Ovary (tissue), 9 donors: ENCODE data around the gene NOA1. TPM values are rescaled to one million over a fixed set of nuclear protein-coding genes. Genes with fewer than 3 reads are reported as not detected.
"Not testable (repeated sequence)": the region's sequence is repeated elsewhere in the genome, so short reads cannot be mapped to it uniquely, and the experiment has no call there.

Source experiments
- DNase-seq, 5 donors: peaks; one replicate each; pipeline ENCODE4 v3.0.0-alpha.2; 2019 to 2020
- H3K27ac ChIP-seq, 2 donors: fragments of 200-600 bp; one replicate each; pipeline versions ENCODE4 v1.5.1 to v1.8.0; 2019 to 2022
- H3K27me3 ChIP-seq: fragments of 200-600 bp; one replicate; pipeline ENCODE4 v1.8.0; 2022
- H3K36me3 ChIP-seq: fragments of 200-600 bp; sonication (generic); one replicate; pipeline ENCODE4 v1.5.1; 2019
- H3K4me1 ChIP-seq: one replicate; pipeline ENCODE4 v1.8.1; 2013; ENCODE audit warnings: mild to moderate bottlenecking, moderate library complexity; ENCODE audit not compliant: insufficient read depth
- H3K4me3 ChIP-seq: fragments of 200-600 bp; sonication (generic); one replicate; pipeline ENCODE4 v1.5.1; 2017
- H3K9me3 ChIP-seq, 2 donors: fragments of 200-600 bp in 1 of 2; sonication (generic) in 1 of 2; one replicate each; pipeline versions ENCODE4 v1.5.1 to v1.8.1; 2013 to 2019; ENCODE audit warnings: mild to moderate bottlenecking in 1 of 2, moderate library complexity in 1 of 2
- CTCF ChIP-seq, 3 donors: fragments of 450-650 bp in 2 of 3; fragments of 200-600 bp in 1 of 3; IDR thresholded peaks; one replicate each; pipeline versions ENCODE4 v1.5.1 to v1.8.0; 2016 to 2022; ENCODE audit warnings: antibody characterized with exemption in 3 of 3, mild to moderate bottlenecking in 1 of 3
- EP300 ChIP-seq: sonication (generic); formaldehyde crosslinking; IDR thresholded peaks from one replicate; pipeline ENCODE4 v1.6.1; 2017; ENCODE audit warnings: antibody characterized with exemption
- POLR2A ChIP-seq: fragments of 450-650 bp; IDR thresholded peaks from one replicate; pipeline ENCODE4 v1.6.1; 2017; ENCODE audit warnings: antibody characterized with exemption, mild to moderate bottlenecking, moderate library complexity
- WGBS, 3 donors: extraction: QIAGEN DNeasy Blood & Tissue Kit in 1 of 3; methylation state at CpG; one replicate each; pipeline versions ENCODE4 v1.1.5 to v1.1.7; 2013 to 2017; 5-methylcytosine and 5-hydroxymethylcytosine counted together
- intact Hi-C, 4 donors: fragments of 100-400 bp; cut with DNase I; formaldehyde crosslinking; loops; one replicate each; pipeline versions ENCODE4 v1.11.0 to v1.15.1; 2022 to 2023
- polyA plus RNA-seq, 2 donors: library from polyadenylated mRNA; stranded (reverse); fragments of 200-250 nt in 1 of 2; fragments of 350-450 nt in 1 of 2; fragmentation: Illumina TruSeq in 1 of 2; extraction: RNeasy Lipid Tissue Mini Kit (QIAGEN cat#74804) in 1 of 2; gene quantifications; one replicate each; pipeline ENCODE4 v1.2.3, GENCODE V29; 2013 to 2014
- total RNA-seq, 7 donors: library from RNA; depleted of rRNA in 2 of 7; stranded (reverse); fragments of >200 nt in 2 of 7; fragmentation: NEBNext Ultra II Directional in 3 of 7; extraction: Animal tissue kit (Norgen Biotek cat#: 25700) in 3 of 7; gene quantifications; one replicate each; pipeline versions ENCODE4 v1.1.0 to v1.2.4, GENCODE V29; 2016 to 2023
- donor health status: DM: no; HTN: no; CAD: no; lungs with moderate emphysema.
- donor health status: DM: no; HTN: no; CAD: no.
- donor health status: Bipolar disorder and iron deficiency.
- donor health status: DM: yes; HTN: yes; CAD: no.
- donor health status: DM: no; HTN: no; CAD: no.
- donor health status: DM: yes; HTN: yes; CAD: no.

NOA1 gene
- total and polyA plus RNA-seq, 9 donors, result 12.6 to 21.5 (median 18.5) TPM

GRCh38 chr4:56940403-56940802 is 37.0 kb downstream of the NOA1 start:
- no peaks in the 10 kb centered on the region for H3K9me3 ChIP-seq
- TF ChIP-seq CTCF (IDR thresholded peaks at IDR 0.05), result no peak
- no peak for TF ChIP-seq EP300
- TF ChIP-seq POLR2A, result no peak
- H3K36me3 ChIP-seq, result no peaks in the 10 kb centered on the region
- H3K4me3 ChIP-seq, result no peak overlapping the region
- intact Hi-C loops, result no loop called here
- no peak overlapping the region for H3K27ac ChIP-seq
- H3K4me1 ChIP-seq, result no peaks in the 10 kb centered on the region
- WGBS, 3 donors, result 89 to 93% (median 91%) methylated on average over 12 of the region's 12 CpGs
- no peak for DNase-seq
- no peaks in the 10 kb centered on the region for H3K27me3 ChIP-seq

DNA sequence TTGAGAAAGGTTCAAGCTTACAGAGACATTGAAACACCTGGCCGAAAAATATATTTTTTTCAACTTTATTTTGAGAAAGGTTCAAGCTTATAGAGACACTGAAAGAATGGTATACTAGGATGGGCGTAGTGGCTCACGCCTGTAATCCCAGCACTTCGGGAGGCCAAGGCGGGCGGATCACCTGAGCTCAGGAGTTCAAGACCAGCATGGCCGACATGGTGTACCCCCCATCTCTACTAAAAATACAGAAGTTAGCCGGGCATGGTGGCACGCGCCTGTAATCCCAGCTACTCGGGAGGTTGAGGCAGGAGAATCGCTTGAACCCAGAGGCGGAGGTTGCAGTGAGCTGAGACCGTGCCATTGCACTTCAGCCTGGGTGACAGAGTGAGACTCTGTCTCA is 37.6 kb downstream of the NOA1 start:
- 96 to 98% (median 97%) methylated on average over 14 of the region's 14 CpGs for WGBS, 3 donors
- H3K27ac ChIP-seq, H3K9me3 ChIP-seq, DNase-seq, H3K36me3 ChIP-seq, intact Hi-C loops, H3K4me1 ChIP-seq, H3K4me3 ChIP-seq, H3K27me3 ChIP-seq: not testable (repeated sequence)

DNA sequence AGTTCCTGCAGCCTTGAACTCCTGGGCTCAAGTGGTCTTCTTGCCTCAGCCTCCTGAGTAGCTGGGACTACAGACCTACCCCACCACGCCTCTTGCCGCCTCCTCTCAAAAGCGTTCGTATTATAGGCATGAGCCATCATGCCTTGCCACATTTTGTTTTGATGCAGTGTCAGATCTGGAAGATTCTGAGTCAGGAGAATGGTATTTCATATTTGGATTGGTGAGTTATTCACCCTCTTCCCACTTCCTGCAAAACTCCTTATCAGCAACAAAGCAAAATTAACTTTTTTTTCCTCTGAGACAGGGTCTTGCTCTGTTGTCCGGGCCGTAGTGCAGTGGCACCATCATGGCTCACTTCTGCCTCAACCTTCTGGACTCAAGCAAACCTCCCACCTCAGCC is 40.1 kb downstream of the NOA1 start:
- no peak for DNase-seq
- H3K27ac ChIP-seq, result no peak overlapping the region
- H3K36me3 ChIP-seq, result no peaks in the 10 kb centered on the region
- no peaks in the 10 kb centered on the region for H3K4me1 ChIP-seq
- H3K9me3 ChIP-seq, result no peaks in the 10 kb centered on the region
- TF ChIP-seq EP300 (no peak), CTCF (IDR thresholded peaks at IDR 0.05) (no peak), POLR2A (no peak)
- WGBS, 3 donors, result 77 to 88% (median 77%) methylated on average over 6 of the region's 6 CpGs
- no peak overlapping the region for H3K4me3 ChIP-seq
- intact Hi-C loops, result no loop called here
- no peaks in the 10 kb centered on the region for H3K27me3 ChIP-seq

- TF ChIP-seq POLR2A (no peak), CTCF (IDR thresholded peaks at IDR 0.05) (no peak), EP300 (no peak)
- H3K36me3 ChIP-seq, result no peaks in the 10 kb centered on the region
- H3K27me3 ChIP-seq, result no peaks in the 10 kb centered on the region
- H3K4me3 ChIP-seq, result no peak overlapping the region
- no peaks in the 10 kb centered on the region for H3K4me1 ChIP-seq
- H3K27ac ChIP-seq, result no peak overlapping the region
- no peaks in the 10 kb centered on the region for H3K9me3 ChIP-seq
- no peak for DNase-seq
- WGBS, 3 donors, result 56 to 69% (median 61%) methylated on average over 4 of the region's 4 CpGs
- intact Hi-C loops, result no loop called here
Observed at GRCh38 chr4:56931924-56932323, 45.5 kb downstream of the NOA1 start.

DNA sequence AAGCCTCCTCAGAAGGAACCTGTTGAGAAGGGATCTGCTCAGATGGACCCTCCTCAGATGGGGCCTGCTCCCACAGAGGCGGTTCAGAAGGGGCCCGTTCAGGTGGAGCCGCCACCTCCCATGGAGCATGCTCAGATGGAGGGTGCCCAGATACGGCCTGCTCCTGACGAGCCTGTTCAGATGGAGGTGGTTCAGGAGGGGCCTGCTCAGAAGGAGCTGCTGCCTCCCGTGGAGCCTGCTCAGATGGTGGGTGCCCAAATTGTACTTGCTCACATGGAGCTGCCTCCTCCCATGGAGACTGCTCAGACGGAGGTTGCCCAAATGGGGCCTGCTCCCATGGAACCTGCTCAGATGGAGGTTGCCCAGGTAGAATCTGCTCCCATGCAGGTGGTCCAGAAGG is 46.8 kb downstream of the NOA1 start:
- no peaks in the 10 kb centered on the region for H3K4me1 ChIP-seq
- H3K27ac ChIP-seq, result no peak overlapping the region
- WGBS, 3 donors, result 95 to 97% (median 96%) methylated on average over 7 of the region's 7 CpGs
- no peaks in the 10 kb centered on the region for H3K9me3 ChIP-seq
- no peaks in the 10 kb centered on the region for H3K27me3 ChIP-seq
- intact Hi-C loops, result no loop called here
- no peak for TF ChIP-seq POLR2A
- H3K36me3 ChIP-seq, result no peaks in the 10 kb centered on the region
- no peak for DNase-seq
- no peak overlapping the region for H3K4me3 ChIP-seq

- 69 to 97% (median 96%) methylated on average over 2 of the region's 2 CpGs for WGBS, 3 donors
- H3K4me3 ChIP-seq, result no peak overlapping the region
- no peaks in the 10 kb centered on the region for H3K36me3 ChIP-seq
Observed at GRCh38 chr4:56927196-56927595, 50.2 kb downstream of the NOA1 start.

GRCh38 chr4:56914977-56915376 is 62.4 kb downstream of the NOA1 start:
- DNase-seq, H3K36me3 ChIP-seq, intact Hi-C loops, H3K9me3 ChIP-seq, H3K27ac ChIP-seq, H3K27me3 ChIP-seq, H3K4me3 ChIP-seq: not testable (repeated sequence)
- WGBS, 3 donors, result 97% methylated on average over 12 of the region's 12 CpGs
- H3K4me1 ChIP-seq, result peaks cover 24% of the 10 kb centered on the region

More at GRCh38 chr4:56927196-56927595, 50.2 kb downstream of the NOA1 start:
- TF ChIP-seq CTCF (IDR thresholded peaks at IDR 0.05) (no peak), POLR2A (no peak), EP300 (no peak)
- no peaks in the 10 kb centered on the region for H3K9me3 ChIP-seq
- intact Hi-C loops, result no loop called here
- no peaks in the 10 kb centered on the region for H3K27me3 ChIP-seq
- H3K27ac ChIP-seq, result no peak overlapping the region
- DNase-seq, result no peak
- no peaks in the 10 kb centered on the region for H3K4me1 ChIP-seq
